HEK293 (cell line): ENCODE results near the gene MIF.
A peak's percentile ranks its signal among the peaks of the same experiment; 100 is the strongest.
"Not testable (repeated sequence)": the region's sequence is repeated elsewhere in the genome, so short reads cannot be mapped to it uniquely, and the experiment has no call there.

ENCODE experiments used
- CTCF ChIA-PET: fragments of 350-600 bp; formaldehyde crosslinking; extraction: SDS; loops from one replicate; lab custom pipeline; 2021; ENCODE audit warnings: antibody characterized with exemption; lab: Yijun Ruan, JAX
- POLR2A ChIA-PET: fragments of 300-600 bp; formaldehyde crosslinking; extraction: SDS; loops from one replicate; lab custom pipeline; 2020; ENCODE audit warnings: antibody characterized with exemption, inconsistent platforms; lab: Yijun Ruan, JAX
- H3K27ac ChIP-seq: fragments of 200-500 bp; sonication (Bioruptor generic); 2 replicates; pipeline ENCODE4 v1.5.1; 2014; ENCODE audit warnings: low read depth, low read length, control low read depth, inconsistent platforms; ENCODE audit errors: extremely low read depth
- H3K36me3 ChIP-seq, 2 experiments: fragments of 200-500 bp in 1 of 2; sonication (Bioruptor generic) in 1 of 2; 1 replicate in 1 of 2; 2 replicates in 1 of 2; pipeline ENCODE4 v1.5.1; 2014 to 2017; ENCODE audit warnings: inconsistent platforms in 2 of 2, low read length in 2 of 2; ENCODE audit not compliant: control insufficient read depth in 2 of 2, insufficient read depth in 1 of 2
- H3K4me1 ChIP-seq: fragments of 200-500 bp; sonication (Bioruptor generic); 2 replicates; pipeline ENCODE4 v1.5.1; 2014; ENCODE audit warnings: mild to moderate bottlenecking, low read length, inconsistent platforms; ENCODE audit not compliant: control insufficient read depth, insufficient read depth
- H3K4me3 ChIP-seq: 2 replicates; pipeline ENCODE4 v1.5.1; 2011; ENCODE audit warnings: low read depth, mild to moderate bottlenecking, control low read depth, low read length, moderate library complexity
- H3K9me3 ChIP-seq: fragments of 200-500 bp; sonication (Bioruptor generic); 2 replicates; pipeline ENCODE4 v1.5.1; 2014; ENCODE audit warnings: low read depth, low read length, inconsistent platforms; ENCODE audit not compliant: control insufficient read depth, insufficient read depth
- GFI1B ChIP-seq: fragments of 450-650 bp; formaldehyde crosslinking; IDR thresholded peaks from 2 replicates; pipeline ENCODE4 v1.5.1; 2016; ENCODE audit warnings: missing biosample characterization, missing genetic modification characterization
- KLF8 ChIP-seq: fragments of 450-650 bp; formaldehyde crosslinking; IDR thresholded peaks from 2 replicates; pipeline ENCODE4 v1.5.1; 2016; ENCODE audit warnings: missing biosample characterization, missing genetic modification characterization
- ZBTB17 ChIP-seq: fragments of 450-650 bp; formaldehyde crosslinking; IDR thresholded peaks from 2 replicates; pipeline ENCODE4 v1.5.1; 2016; ENCODE audit warnings: missing biosample characterization, missing genetic modification characterization
- ZBTB26 ChIP-seq: fragments of 450-650 bp; formaldehyde crosslinking; optimal IDR thresholded peaks from 2 replicates; pipeline ENCODE3; 2016; ENCODE audit warnings: missing biosample characterization, mild to moderate bottlenecking, missing genetic modification characterization
- ZBTB44 ChIP-seq: fragments of 450-650 bp; IDR thresholded peaks from 2 replicates; pipeline ENCODE4 v1.5.1; 2018; ENCODE audit warnings: missing biosample characterization, mild to moderate bottlenecking, missing genetic modification characterization
- ZBTB8A ChIP-seq: fragments of 450-650 bp; formaldehyde crosslinking; IDR thresholded peaks from 2 replicates; pipeline ENCODE4 v1.5.1; 2016; ENCODE audit warnings: missing biosample characterization, missing genetic modification characterization
- ZIC2 ChIP-seq: fragments of 450-650 bp; formaldehyde crosslinking; IDR thresholded peaks from 2 replicates; pipeline ENCODE4 v1.5.1; 2016; ENCODE audit warnings: missing biosample characterization, missing genetic modification characterization
- ZNF16 ChIP-seq: fragments of 450-650 bp; formaldehyde crosslinking; IDR thresholded peaks from 2 replicates; pipeline ENCODE4 v1.5.1; 2016; ENCODE audit warnings: low read depth, missing biosample characterization, missing genetic modification characterization
- ZNF292 ChIP-seq: fragments of 450-650 bp; formaldehyde crosslinking; IDR thresholded peaks from 2 replicates; pipeline ENCODE4 v1.5.1; 2016; ENCODE audit warnings: low read depth, missing biosample characterization, missing genetic modification characterization, borderline replicate concordance
- ZNF324 ChIP-seq: fragments of 450-650 bp; formaldehyde crosslinking; IDR thresholded peaks from 2 replicates; pipeline ENCODE4 v1.5.1; 2016; ENCODE audit warnings: missing biosample characterization, missing genetic modification characterization
- ZNF510 ChIP-seq: fragments of 450-650 bp; formaldehyde crosslinking; IDR thresholded peaks from 2 replicates; pipeline ENCODE4 v1.5.1; 2018; ENCODE audit warnings: mild to moderate bottlenecking, missing genetic modification characterization, missing biosample characterization; ENCODE audit not compliant: insufficient replicate concordance
- ZNF701 ChIP-seq: fragments of 450-650 bp; formaldehyde crosslinking; IDR thresholded peaks from 2 replicates; pipeline ENCODE4 v1.5.1; 2016; ENCODE audit warnings: missing biosample characterization, missing genetic modification characterization
- ZNF76 ChIP-seq: fragments of 450-650 bp; formaldehyde crosslinking; IDR thresholded peaks from 2 replicates; pipeline ENCODE4; 2016; ENCODE audit warnings: low read depth, missing biosample characterization, missing genetic modification characterization, borderline replicate concordance
- ZNF776 ChIP-seq: fragments of 450-650 bp; formaldehyde crosslinking; IDR thresholded peaks from 2 replicates; pipeline ENCODE4 v1.5.0; 2017; ENCODE audit warnings: missing biosample characterization, missing genetic modification characterization, borderline replicate concordance
- TF ChIP-seq, protein P1 (sequence below): fragments of 450-650 bp; formaldehyde crosslinking; IDR thresholded peaks from 2 replicates; pipeline ENCODE4 v1.5.1; 2017; ENCODE audit warnings: missing biosample characterization, mild to moderate bottlenecking, missing genetic modification characterization, moderate library complexity
- TF ChIP-seq, protein P2 (sequence below): fragments of 450-650 bp; formaldehyde crosslinking; IDR thresholded peaks from 2 replicates; pipeline ENCODE4 v1.5.1; 2016; ENCODE audit warnings: missing biosample characterization, missing genetic modification characterization
- TF ChIP-seq, protein P3 (sequence below): fragments of 450-650 bp; formaldehyde crosslinking; IDR thresholded peaks from 2 replicates; pipeline ENCODE4 v1.5.1; 2017; ENCODE audit warnings: missing biosample characterization, missing genetic modification characterization
- TF ChIP-seq, protein P4 (sequence below): fragments of 450-650 bp; formaldehyde crosslinking; IDR thresholded peaks from 2 replicates; pipeline ENCODE4 v1.5.1; 2016; ENCODE audit warnings: missing biosample characterization, missing genetic modification characterization

Gene MIF

GRCh38 chr22:23898006-23898974, 4.1 kb downstream of the MIF start (continued):
- TF ChIP-seq, protein P1, sequence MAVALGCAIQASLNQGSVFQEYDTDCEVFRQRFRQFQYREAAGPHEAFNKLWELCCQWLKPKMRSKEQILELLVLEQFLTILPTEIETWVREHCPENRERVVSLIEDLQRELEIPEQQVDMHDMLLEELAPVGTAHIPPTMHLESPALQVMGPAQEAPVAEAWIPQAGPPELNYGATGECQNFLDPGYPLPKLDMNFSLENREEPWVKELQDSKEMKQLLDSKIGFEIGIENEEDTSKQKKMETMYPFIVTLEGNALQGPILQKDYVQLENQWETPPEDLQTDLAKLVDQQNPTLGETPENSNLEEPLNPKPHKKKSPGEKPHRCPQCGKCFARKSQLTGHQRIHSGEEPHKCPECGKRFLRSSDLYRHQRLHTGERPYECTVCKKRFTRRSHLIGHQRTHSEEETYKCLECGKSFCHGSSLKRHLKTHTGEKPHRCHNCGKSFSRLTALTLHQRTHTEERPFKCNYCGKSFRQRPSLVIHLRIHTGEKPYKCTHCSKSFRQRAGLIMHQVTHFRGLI (tag by site-specific recombination), result peak; percentile 71
- TF ChIP-seq ZIC2 (tag by site-specific recombination) (peak; percentile 83), ZBTB44 (tag by site-specific recombination) (peak; percentile 44; the same call in 1 of the 2 replicates), ZNF776 (tag by site-specific recombination) (no peak), KLF8 (tag by site-specific recombination) (no peak), ZBTB8A (0 out of 2 replicates have a peak, but pooled peaks have one; percentile 18), ZBTB17 (peak; percentile 66), ZBTB26 (no peak), ZNF701 (tag by site-specific recombination) (no peak), ZNF510 (tag by site-specific recombination) (no peak)
- TF ChIP-seq, protein P2, sequence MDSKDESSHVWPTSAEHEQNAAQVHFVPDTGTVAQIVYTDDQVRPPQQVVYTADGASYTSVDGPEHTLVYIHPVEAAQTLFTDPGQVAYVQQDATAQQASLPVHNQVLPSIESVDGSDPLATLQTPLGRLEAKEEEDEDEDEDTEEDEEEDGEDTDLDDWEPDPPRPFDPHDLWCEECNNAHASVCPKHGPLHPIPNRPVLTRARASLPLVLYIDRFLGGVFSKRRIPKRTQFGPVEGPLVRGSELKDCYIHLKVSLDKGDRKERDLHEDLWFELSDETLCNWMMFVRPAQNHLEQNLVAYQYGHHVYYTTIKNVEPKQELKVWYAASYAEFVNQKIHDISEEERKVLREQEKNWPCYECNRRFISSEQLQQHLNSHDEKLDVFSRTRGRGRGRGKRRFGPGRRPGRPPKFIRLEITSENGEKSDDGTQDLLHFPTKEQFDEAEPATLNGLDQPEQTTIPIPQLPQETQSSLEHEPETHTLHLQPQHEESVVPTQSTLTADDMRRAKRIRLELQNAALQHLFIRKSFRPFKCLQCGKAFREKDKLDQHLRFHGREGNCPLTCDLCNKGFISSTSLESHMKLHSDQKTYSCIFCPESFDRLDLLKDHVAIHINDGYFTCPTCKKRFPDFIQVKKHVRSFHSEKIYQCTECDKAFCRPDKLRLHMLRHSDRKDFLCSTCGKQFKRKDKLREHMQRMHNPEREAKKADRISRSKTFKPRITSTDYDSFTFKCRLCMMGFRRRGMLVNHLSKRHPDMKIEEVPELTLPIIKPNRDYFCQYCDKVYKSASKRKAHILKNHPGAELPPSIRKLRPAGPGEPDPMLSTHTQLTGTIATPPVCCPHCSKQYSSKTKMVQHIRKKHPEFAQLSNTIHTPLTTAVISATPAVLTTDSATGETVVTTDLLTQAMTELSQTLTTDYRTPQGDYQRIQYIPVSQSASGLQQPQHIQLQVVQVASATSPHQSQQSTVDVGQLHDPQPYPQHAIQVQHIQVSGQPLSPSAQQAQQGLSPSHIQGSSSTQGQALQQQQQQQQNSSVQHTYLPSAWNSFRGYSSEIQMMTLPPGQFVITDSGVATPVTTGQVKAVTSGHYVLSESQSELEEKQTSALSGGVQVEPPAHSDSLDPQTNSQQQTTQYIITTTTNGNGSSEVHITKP, result peak; percentile 85
- TF ChIP-seq, protein P3, sequence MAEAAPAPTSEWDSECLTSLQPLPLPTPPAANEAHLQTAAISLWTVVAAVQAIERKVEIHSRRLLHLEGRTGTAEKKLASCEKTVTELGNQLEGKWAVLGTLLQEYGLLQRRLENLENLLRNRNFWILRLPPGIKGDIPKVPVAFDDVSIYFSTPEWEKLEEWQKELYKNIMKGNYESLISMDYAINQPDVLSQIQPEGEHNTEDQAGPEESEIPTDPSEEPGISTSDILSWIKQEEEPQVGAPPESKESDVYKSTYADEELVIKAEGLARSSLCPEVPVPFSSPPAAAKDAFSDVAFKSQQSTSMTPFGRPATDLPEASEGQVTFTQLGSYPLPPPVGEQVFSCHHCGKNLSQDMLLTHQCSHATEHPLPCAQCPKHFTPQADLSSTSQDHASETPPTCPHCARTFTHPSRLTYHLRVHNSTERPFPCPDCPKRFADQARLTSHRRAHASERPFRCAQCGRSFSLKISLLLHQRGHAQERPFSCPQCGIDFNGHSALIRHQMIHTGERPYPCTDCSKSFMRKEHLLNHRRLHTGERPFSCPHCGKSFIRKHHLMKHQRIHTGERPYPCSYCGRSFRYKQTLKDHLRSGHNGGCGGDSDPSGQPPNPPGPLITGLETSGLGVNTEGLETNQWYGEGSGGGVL (tag by site-specific recombination), result no peak

GRCh38 chr22:23899042-23899745, 5.0 kb downstream of the MIF start:
- Histone ChIP-seq H3K36me3 (peaks cover 14 to 31% of the 10 kb centered on the region in 2 experiments), H3K27ac (no peak overlapping the region), H3K9me3 (no peaks in the 10 kb centered on the region), H3K4me1 (peaks cover 10% of the 10 kb centered on the region)
- CTCF ChIA-PET, result interaction anchor here (0.6 to 0.7 kb wide), 2 partner anchors 271 to 344 kb away, joined by 3 read pairs; no protein-coding TSS in a partner anchor
- no peak for TF ChIP-seq ZNF292 (tag by site-specific recombination)
- no peak for TF ChIP-seq ZNF324 (tag by site-specific recombination)
- no peak for TF ChIP-seq ZNF16 (tag by site-specific recombination)
- TF ChIP-seq ZNF76, result no peak
- TF ChIP-seq, protein P4, sequence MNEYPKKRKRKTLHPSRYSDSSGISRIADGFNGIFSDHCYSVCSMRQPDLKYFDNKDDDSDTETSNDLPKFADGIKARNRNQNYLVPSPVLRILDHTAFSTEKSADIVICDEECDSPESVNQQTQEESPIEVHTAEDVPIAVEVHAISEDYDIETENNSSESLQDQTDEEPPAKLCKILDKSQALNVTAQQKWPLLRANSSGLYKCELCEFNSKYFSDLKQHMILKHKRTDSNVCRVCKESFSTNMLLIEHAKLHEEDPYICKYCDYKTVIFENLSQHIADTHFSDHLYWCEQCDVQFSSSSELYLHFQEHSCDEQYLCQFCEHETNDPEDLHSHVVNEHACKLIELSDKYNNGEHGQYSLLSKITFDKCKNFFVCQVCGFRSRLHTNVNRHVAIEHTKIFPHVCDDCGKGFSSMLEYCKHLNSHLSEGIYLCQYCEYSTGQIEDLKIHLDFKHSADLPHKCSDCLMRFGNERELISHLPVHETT, result no peak
- TF ChIP-seq GFI1B, result no peak
- TF ChIP-seq, all 188 proteins: peak for 0
- POLR2A ChIA-PET, result interaction anchor here (3.2 kb wide), 1 partner anchor 13 kb away, joined by 20 read pairs; no protein-coding TSS in a partner anchor
- H3K4me3 ChIP-seq, result no peak overlapping the region

- CTCF ChIA-PET, H3K27ac ChIP-seq, H3K9me3 ChIP-seq, H3K4me3 ChIP-seq, H3K4me1 ChIP-seq: not testable (repeated sequence)
- POLR2A ChIA-PET, result interaction anchor here (0.7 to 3.2 kb wide), 2 partner anchors 12 to 37 kb away, joined by 3 to 20 read pairs; no protein-coding TSS in a partner anchor
- H3K36me3 ChIP-seq, result peaks cover 14 to 27% of the 10 kb centered on the region in 2 experiments
Observed at GRCh38 chr22:23900227-23900626, 6.0 kb downstream of the MIF start.
